Left forelimb (tissue), 1 donor: Measurements from ENCODE around the gene CCND3.
A peak's percentile ranks its signal among the peaks of the same experiment; 100 is the strongest.

Experiments
- DNase-seq: peaks from one replicate; pipeline ENCODE4 v3.0.0-alpha.2; 2018; ENCODE audit warnings: low spot score

The CCND3 gene

GRCh38 chr6:41920921-41921711, 20.5 kb downstream of the CCND3 start, which contains the start of the genes BYSL and MED20:
BYSL (plus strand) TSS chr6:41921499; CDS start chr6:41921563, 64 bp downstream.
MED20 (minus strand) TSS chr6:41921139; CDS start chr6:41921018, 121 bp downstream.
- DNase-seq, result peak; percentile 97

DNA sequence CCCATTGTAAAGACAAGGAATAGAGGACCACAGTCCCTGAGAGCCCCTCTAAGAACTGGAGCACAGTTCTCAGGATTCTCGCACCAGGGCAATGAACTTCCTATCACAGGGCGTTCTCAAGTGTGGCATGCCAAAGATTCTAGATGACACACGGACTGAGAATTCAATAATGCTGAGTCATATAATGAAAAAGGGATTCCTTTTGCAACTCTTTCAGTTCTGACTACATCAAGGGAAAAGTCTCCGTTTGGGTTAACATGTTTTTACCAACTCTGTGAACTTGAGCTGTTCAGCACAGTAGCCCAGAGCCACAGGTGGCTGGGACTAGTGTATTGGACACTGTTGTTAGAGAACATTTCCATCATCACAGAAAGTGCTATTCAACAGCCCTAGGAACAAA, 24.1 kb downstream of the CCND3 start:
- no peak for DNase-seq

DNA sequence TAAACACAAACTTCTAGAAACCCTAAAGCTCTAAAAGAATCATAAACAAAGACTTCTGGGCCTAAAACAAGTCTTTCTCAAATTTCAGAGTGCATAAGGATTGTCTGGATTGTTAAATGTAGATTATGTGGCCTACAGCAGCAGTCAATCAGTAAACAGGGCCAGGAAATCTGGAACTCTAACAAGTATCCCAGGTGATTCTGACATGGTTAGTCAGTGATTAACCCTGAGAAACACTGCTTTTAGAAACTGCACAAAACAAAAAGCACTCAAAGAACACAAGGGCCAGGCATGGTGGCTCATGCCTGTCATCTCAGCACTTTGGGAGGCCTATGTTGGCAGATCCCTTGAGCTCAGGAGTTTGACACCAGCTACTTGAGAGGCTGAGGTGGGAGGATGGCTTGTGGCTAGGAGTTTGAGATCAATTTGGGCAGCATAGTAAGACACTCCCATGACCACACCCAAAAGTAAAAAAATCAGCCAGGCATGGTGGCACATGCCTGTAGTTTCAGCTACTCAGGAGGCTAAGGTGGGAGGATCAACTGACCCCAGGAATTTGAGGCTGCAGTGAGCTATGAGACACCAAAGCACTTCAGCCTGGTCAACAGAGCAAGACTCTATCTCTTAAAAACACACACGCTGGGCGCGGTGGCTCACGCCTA, 26.6 kb downstream of the CCND3 start:
- DNase-seq, result no peak

DNA sequence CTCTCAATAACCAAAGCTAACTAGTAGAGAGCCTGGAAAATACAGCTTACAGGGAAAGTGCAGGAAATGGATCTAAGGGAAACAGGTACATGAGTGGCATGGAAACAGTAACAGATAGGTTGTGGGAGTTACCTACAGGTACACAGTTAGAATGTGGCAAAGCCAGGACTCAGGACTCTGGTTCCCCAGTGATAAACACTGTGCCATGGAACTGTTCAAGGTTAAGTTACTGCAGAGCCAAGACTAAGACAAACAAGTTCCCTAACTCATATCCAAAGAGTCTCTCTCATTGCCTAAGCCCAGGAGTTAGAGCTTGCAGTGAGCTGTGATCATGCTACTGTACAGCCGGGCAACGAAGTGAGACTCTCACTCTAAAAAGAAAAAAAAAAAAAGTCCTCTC, 27.3 kb downstream of the CCND3 start:
- DNase-seq, result no peak

- DNase-seq, result no peak
Measured at GRCh38 chr6:41909727-41910126, 31.9 kb downstream of the CCND3 start.

DNA sequence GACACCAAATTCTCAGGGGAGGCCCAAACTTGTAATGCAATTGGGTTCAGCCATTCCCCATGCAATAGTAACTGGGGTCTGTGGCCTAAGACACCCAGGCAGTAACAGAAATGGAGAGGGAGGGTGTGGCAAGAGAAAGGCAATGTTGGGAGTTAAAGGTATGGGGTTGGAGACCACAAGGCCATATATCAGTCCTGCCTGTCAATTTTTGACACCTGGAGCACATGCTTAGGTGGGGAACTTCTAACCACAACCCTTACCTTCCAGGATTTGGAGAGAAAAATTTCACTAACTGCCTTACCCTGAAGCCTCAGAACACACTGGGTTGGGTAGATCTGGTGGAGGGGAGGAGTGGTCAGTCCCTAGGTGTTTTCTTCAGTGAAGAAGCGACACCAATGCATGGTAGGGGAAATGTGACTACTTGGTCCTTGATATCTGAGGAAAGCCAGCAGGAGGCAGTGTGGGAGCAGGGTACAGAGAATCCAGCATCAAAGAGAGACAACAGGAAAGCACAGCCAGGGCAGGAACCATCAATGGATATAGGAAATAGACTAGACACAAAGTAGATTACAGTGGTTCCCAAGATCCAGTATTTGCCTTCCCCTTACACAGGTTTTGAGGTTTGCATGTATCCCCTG, 39.6 kb downstream of the CCND3 start:
- DNase-seq, result no peak

- no peak for DNase-seq
Measured at GRCh38 chr6:41900861-41901260, 40.7 kb downstream of the CCND3 start.

GRCh38 chr6:41896281-41896680, 45.3 kb downstream of the CCND3 start:
- no peak for DNase-seq

- peak; percentile 95 for DNase-seq
Measured at GRCh38 chr6:41895300-41896233, 46.0 kb downstream of the CCND3 start, which contains the start of gene USP49. USP49 (minus strand) TSS chr6:41895375; CDS start chr6:41806983, 88,392 bp downstream.

DNA sequence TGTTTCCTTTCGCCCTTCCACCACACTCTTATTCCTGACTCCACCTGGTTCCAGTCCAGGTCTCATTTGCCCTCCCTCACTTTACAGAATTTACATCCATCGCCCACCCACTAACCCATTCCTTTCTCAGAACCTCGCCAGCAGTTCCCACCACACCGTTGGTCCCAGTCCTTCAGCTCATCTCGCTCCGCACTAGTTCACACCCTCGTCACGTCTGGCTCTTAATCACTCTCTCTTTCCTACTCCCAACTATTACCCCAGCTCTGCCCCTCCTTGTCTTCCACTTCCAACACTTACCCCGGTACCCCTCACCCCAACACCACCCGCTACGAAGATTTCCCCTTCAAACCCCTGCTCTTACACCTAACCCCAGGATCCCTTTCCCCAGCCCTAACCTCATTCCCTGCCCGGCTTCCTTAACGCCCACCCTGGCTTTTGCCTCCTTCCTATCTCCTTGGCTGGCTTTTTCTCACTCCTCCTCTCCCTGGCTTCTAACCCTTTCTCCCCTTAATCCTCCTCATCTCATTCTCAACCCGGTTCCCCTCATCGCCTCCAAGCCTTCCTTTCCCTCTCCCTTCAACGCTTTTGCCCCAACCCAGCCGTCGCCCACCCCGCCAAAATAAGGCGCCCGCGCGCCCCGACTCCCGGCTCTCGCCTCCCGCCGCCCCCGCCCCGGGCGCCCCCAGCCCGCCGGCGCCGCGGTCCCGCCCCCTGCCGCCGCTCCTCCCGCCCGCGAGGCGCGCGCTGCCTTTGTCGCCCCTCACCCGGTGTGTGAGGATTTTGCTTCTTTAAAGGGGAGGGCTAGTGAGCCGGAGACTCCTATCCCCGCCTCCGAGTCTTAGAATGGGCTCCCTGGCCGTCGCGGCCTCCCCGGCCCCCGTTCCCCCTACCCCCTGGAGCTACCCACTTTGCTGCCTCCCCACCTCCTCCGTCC, 47.0 kb downstream of the CCND3 start:
- DNase-seq, result no peak

DNA sequence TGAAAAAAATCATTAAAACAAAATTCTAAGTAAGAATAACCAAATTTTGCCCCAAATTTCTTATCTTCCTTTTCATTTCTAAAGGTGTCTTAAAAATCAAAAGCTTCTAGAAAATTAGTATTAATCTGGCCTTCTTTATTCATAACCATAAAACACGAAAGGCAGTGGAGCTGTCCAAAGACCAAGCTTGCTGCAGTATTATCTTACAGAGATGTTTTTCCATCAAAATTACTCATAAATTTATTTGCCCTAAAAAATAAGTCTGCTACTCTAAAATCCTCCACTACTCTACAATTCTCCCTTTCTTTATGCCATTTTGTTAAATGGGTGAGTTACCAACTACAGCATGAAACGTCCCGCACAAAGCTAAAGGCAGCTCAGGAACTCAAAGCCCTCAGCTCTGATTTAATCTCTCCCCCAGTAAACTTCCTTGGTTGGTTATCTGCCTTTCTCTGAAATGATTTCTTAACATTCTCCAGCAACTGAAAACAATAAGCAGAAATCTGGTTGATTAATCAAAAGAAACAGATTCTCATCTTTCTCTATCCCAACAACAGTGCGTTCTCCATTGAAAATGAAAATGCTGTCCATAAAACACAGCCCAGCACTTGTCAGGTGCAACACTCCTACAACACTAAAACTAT, 48.6 kb downstream of the CCND3 start:
- no peak for DNase-seq

- no peak for DNase-seq
Measured at GRCh38 chr6:41887331-41887751, 54.3 kb downstream of the CCND3 start.

DNA sequence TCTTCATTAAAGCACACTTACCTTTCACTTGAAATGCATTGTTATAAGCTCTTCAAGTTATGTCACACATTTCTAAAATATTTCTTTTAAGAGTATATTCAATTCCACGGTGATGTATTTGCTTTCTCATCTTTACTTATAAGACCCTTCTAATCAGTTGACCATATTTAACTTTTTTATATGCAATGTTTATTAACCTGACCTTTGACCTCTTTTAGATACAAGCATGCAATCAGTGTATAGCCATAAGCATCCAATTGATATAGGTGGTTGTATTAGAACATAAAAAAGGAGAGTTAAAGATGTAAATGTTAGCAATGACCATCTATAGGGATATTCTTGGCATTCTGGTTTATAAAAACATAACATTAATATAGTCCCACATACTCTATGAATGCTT, 55.7 kb downstream of the CCND3 start:
- no peak for DNase-seq

DNA sequence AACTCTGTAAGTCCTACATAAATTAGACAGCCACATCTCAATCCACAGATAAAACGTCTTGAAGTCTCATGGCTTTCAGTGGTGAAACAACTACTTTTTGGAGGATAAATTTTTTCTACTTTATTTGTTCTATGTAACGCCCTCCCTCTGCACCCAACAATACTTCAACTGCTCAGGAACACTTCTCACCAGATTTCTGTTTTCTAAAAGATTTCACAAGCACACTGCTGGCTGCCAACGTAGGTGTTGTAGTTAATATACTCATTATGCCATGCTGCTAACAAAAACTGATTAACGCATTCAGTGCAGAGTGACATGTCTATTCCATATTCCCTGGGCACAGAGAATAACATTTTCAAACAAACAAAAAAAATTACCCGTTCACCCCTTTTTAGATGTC, 56.7 kb downstream of the CCND3 start:
- DNase-seq, result no peak
